ENCODE measurements around the gene NPAS2. TPM values are rescaled to one million over a fixed set of nuclear protein-coding genes. Genes with fewer than 3 reads are reported as not detected.

Gene NPAS2
- polyA plus RNA-seq, 1 donor (not counting 4 experiments of a cell fraction or from before 2014, with no cell fraction given): 17.7 TPM

GRCh38 chr2:100810603-100811145, 9.3 kb upstream of the NPAS2 start:
- no peak overlapping the region for H2AFZ ChIP-seq (ENCODE audit: control insufficient read depth, low read length)
- H3K9me3 ChIP-seq (ENCODE audit: control insufficient read depth, low read depth, low read length): no peaks in the 10 kb centered on the region
- no peak overlapping the region for H3K4me3 ChIP-seq (ENCODE audit: control insufficient read depth in 2 of 3, extremely low read depth in 1 of 3, insufficient read depth in 2 of 3, low read depth in 1 of 3, low read length in 3 of 3)
- H3K27me3 ChIP-seq (ENCODE audit: control insufficient read depth, extremely low read depth, insufficient read depth, low read length): no peaks in the 10 kb centered on the region
- no peak overlapping the region for H3K9ac ChIP-seq (ENCODE audit: control insufficient read depth, extremely low read depth, insufficient read depth, low read length)
- peaks cover 9% of the 10 kb centered on the region for H3K4me1 ChIP-seq (ENCODE audit: control insufficient read depth, extremely low read depth, insufficient read depth, low read length)
- no peaks in the 10 kb centered on the region for H3K36me3 ChIP-seq (ENCODE audit: control insufficient read depth in 2 of 2, extremely low read depth in 1 of 2, insufficient read depth in 2 of 2, low read length in 2 of 2)
- H3K79me2 ChIP-seq (ENCODE audit: control insufficient read depth, insufficient read depth, low read length): no peaks in the 10 kb centered on the region
- FAIRE-seq (no peak), DNase-seq (ENCODE audit: low read depth, low spot score) (no peak)
- H3K4me2 ChIP-seq (ENCODE audit: control insufficient read depth, extremely low read depth, insufficient read depth, low read depth, low read length): no peak overlapping the region
- H3K27ac ChIP-seq (ENCODE audit: control insufficient read depth, insufficient read depth, low read length): no peak overlapping the region
- dilution Hi-C loops (cut with MboI; ENCODE audit: extremely low pct_ligation_motif_present, low sequenced_read_pairs): no loop called here
- no peak for TF ChIP-seq CTCF (optimal IDR thresholded peaks at IDR 0.05 in 1 of 3, IDR thresholded peaks at IDR 0.05 in 1 of 3, conservative IDR thresholded peaks at IDR 0.05 in 1 of 3; ENCODE audit: extremely low read depth in 1 of 3, insufficient read depth in 2 of 3, low read length in 3 of 3)
- no peak for TF ChIP-seq EZH2 (IDR thresholded peaks at IDR 0.05; ENCODE audit: low read length)
- no peaks in the 10 kb centered on the region for H4K20me1 ChIP-seq (ENCODE audit: control insufficient read depth, extremely low read depth, insufficient read depth, low read length)
- no peaks in the 10 kb centered on the region for H3K9me1 ChIP-seq (ENCODE audit: control insufficient read depth, extremely low read depth, insufficient read depth, low read length)

DNA sequence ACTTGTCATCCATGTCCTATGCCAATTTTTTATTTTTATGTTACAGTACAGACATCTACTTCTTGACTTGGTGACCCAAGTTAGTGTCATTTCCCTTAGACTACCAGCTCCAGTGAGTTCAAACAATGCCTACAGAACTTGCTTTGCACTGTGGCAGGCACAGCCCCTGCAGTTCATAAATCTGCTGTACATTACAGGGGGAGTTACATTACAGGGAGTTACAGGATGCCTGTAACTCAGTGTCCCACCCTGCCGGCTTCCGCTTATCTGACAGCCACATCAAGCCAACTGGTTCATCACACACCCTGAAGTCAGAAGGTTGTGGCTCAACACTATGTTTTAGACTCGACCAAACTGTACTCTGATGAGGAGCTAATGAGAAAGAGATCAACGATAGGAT, 7.8 kb upstream of the NPAS2 start:
- no peak overlapping the region for H3K4me3 ChIP-seq (ENCODE audit: control insufficient read depth in 2 of 3, extremely low read depth in 1 of 3, insufficient read depth in 2 of 3, low read depth in 1 of 3, low read length in 3 of 3)
- H3K9me1 ChIP-seq (ENCODE audit: control insufficient read depth, extremely low read depth, insufficient read depth, low read length): no peaks in the 10 kb centered on the region
- no peaks in the 10 kb centered on the region for H4K20me1 ChIP-seq (ENCODE audit: control insufficient read depth, extremely low read depth, insufficient read depth, low read length)
- H3K79me2 ChIP-seq (ENCODE audit: control insufficient read depth, insufficient read depth, low read length): no peaks in the 10 kb centered on the region
- H3K9me3 ChIP-seq (ENCODE audit: control insufficient read depth, low read depth, low read length): no peaks in the 10 kb centered on the region
- TF ChIP-seq CTCF (optimal IDR thresholded peaks at IDR 0.05 in 1 of 3, IDR thresholded peaks at IDR 0.05 in 1 of 3, conservative IDR thresholded peaks at IDR 0.05 in 1 of 3; ENCODE audit: extremely low read depth in 1 of 3, insufficient read depth in 2 of 3, low read length in 3 of 3) (no peak), EZH2 (IDR thresholded peaks at IDR 0.05; ENCODE audit: low read length) (no peak)
- dilution Hi-C loops (cut with MboI; ENCODE audit: extremely low pct_ligation_motif_present, low sequenced_read_pairs): no loop called here
- no peak overlapping the region for H3K4me2 ChIP-seq (ENCODE audit: control insufficient read depth, extremely low read depth, insufficient read depth, low read depth, low read length)
- no peak for DNase-seq (ENCODE audit: low read depth, low spot score)
- no peak overlapping the region for H2AFZ ChIP-seq (ENCODE audit: control insufficient read depth, low read length)
- H3K4me1 ChIP-seq (ENCODE audit: control insufficient read depth, extremely low read depth, insufficient read depth, low read length): no peaks in the 10 kb centered on the region
- FAIRE-seq: no peak
- no peaks in the 10 kb centered on the region for H3K36me3 ChIP-seq (ENCODE audit: control insufficient read depth in 2 of 2, extremely low read depth in 1 of 2, insufficient read depth in 2 of 2, low read length in 2 of 2)
- H3K27ac ChIP-seq (ENCODE audit: control insufficient read depth, insufficient read depth, low read length): no peak overlapping the region
- no peak overlapping the region for H3K9ac ChIP-seq (ENCODE audit: control insufficient read depth, extremely low read depth, insufficient read depth, low read length)
- no peaks in the 10 kb centered on the region for H3K27me3 ChIP-seq (ENCODE audit: control insufficient read depth, extremely low read depth, insufficient read depth, low read length)

All from keratinocyte (primary cell).